ENCODE results near the gene PXMP4.

GRCh38 chr20:33656783-33657703 lies 63.1 kb downstream of the PXMP4 start:
- TF ChIP-seq, protein P1, sequence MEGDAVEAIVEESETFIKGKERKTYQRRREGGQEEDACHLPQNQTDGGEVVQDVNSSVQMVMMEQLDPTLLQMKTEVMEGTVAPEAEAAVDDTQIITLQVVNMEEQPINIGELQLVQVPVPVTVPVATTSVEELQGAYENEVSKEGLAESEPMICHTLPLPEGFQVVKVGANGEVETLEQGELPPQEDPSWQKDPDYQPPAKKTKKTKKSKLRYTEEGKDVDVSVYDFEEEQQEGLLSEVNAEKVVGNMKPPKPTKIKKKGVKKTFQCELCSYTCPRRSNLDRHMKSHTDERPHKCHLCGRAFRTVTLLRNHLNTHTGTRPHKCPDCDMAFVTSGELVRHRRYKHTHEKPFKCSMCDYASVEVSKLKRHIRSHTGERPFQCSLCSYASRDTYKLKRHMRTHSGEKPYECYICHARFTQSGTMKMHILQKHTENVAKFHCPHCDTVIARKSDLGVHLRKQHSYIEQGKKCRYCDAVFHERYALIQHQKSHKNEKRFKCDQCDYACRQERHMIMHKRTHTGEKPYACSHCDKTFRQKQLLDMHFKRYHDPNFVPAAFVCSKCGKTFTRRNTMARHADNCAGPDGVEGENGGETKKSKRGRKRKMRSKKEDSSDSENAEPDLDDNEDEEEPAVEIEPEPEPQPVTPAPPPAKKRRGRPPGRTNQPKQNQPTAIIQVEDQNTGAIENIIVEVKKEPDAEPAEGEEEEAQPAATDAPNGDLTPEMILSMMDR (conservative IDR thresholded peaks at IDR 0.05; ENCODE audit: low read depth, low read length): no peak
- no peak for TF ChIP-seq EZH2 (IDR thresholded peaks at IDR 0.05; ENCODE audit: borderline replicate concordance, low read depth, low read length, poor library complexity, severe bottlenecking)

All from A673 (cell line).